Kidney tubule cell (primary cell): ENCODE data around the gene PCBP3.
"Not testable (repeated sequence)": the region's sequence is repeated elsewhere in the genome, so short reads cannot be mapped to it uniquely, and the experiment has no call there.

Experiments
- DNase-seq: peaks from one replicate; pipeline ENCODE4 v3.0.0-alpha.2; 2018; ENCODE audit warnings: low spot score

The PCBP3 gene

GRCh38 chr21:45809421-45809820 is 165.9 kb downstream of the PCBP3 start:
- no peak for DNase-seq

DNA sequence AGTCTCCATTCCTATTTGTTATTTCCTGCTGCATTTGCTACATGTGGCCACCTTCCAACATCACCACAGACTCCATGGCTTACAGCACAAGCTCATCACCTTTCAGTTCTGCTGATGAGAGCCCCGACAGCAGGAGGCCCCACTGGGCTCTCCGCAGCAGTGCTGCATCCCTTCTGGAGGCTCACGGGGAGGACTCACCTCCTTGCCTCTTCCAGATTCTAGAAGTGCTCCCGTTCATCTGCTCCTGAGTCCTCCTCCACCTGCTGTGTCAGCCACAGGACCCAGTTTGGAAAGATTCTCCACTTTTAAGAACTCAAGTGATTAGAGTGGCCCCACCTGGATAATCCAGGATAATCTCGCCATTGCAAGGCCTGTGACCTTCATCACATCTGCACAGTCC is 167.6 kb downstream of the PCBP3 start:
- no peak for DNase-seq

GRCh38 chr21:45814210-45814940 is 170.8 kb downstream of the PCBP3 start:
- not testable (repeated sequence) for DNase-seq

GRCh38 chr21:45815781-45816180 is 172.3 kb downstream of the PCBP3 start:
- DNase-seq = not testable (repeated sequence)

- no peak for DNase-seq
Measured at GRCh38 chr21:45816794-45817193, 173.3 kb downstream of the PCBP3 start.

GRCh38 chr21:45817345-45817744 is 173.8 kb downstream of the PCBP3 start:
- DNase-seq = no peak

- peak; percentile 58 for DNase-seq
Measured at GRCh38 chr21:45818276-45818903, 174.9 kb downstream of the PCBP3 start.

GRCh38 chr21:45818904-45819285 is 175.4 kb downstream of the PCBP3 start:
- peak; percentile 74 for DNase-seq

DNA sequence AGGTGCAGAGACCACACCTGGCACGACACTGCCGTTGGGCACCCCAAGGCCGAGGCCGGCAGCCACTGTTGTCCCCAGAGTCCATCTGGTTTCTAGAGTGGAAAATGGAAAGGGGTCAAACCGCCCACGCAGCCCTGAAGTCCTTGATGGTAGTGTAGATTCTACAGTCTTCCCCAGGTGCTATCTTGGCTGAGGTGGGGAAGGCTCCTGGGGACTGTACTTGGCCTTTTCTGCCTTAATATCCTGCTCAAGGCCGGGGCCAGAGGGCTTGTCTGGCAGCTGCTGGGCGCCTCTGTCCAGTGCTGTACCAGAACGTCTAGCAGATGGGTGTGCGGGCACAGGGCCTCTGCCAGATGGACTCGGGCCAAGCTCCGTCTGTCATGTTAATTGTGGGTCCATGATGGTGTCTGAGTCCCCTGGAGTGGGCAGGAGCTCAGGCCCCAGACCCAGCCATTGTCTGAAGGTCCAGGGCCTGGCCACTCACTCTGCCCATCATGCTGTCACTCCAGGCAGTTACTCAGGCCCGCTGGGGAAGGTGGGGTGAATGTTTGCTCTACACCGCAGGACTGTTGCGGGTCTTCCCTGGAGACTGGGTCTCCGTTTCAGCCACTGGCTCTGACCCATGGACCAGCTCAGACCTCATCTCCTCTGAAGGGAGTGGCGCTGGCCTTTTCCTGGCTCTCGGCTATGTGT is 176.1 kb downstream of the PCBP3 start:
- DNase-seq = no peak

DNA sequence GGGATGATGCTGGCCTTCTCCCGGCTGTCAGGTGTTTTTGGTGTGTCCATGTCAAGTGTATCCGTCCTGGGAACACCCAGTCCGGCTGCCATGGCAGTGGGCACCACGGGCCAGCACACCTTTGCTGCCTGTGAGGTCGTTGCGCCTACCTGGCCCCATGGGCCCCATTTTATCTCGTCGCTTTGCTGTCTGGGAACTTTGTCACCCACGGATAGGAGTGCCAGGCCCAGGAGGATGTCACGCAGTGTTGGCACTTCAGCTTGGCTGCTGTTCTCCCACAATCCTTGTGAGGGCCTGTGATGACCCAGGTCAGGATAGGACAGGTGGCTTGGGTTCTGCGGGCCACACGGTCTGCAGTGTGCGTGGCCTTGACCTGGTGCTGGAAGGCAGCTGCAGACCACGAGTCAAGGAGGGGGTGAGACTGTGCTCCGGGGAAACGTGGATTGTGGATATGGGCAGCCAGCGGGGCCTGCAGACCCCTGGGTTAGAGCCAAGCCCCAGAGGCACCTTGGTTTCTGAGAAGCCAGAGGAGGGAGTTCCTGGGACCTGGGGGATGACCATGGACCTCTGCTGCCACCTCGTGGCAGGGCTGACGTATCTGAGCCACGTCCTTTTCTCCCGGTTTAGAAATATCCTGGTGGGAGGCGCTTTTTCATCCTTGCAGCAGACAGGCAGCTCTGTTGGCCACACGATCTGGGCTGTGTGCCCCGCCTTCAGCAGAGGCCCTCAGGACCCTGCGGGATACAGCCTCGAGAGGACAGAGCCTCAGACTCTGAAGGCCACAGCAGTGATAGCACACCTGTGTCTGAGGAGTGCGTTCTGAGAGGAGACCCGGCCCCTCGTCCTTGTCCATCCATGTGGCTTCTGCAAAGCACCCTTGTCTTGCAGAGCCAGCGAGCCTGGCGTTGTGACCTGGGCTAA is 176.9 kb downstream of the PCBP3 start:
- DNase-seq = peak; percentile 81

GRCh38 chr21:45821315-45821962 is 177.9 kb downstream of the PCBP3 start:
- no peak for DNase-seq

DNA sequence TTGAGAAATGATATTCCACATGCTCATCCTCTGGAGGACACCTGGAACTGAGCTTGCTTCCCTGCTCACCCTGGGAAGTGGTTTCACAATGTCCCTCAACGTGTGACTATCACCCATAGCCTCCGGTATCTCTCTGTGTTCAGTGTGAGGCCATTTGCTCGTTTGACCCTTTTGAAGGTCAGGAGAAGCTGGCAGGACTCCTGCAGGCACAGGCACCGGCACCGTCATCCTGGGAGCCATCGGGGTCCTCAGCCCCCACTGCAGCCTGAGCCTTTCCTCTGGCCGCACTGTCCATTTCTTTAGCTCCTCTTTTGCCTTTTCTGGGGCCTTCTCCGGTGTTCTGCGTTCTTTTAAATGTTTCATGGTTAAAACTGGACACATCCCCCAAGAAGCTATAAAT is 178.5 kb downstream of the PCBP3 start:
- no peak for DNase-seq

- DNase-seq = no peak
Measured at GRCh38 chr21:45822429-45823099, 179.0 kb downstream of the PCBP3 start.

DNA sequence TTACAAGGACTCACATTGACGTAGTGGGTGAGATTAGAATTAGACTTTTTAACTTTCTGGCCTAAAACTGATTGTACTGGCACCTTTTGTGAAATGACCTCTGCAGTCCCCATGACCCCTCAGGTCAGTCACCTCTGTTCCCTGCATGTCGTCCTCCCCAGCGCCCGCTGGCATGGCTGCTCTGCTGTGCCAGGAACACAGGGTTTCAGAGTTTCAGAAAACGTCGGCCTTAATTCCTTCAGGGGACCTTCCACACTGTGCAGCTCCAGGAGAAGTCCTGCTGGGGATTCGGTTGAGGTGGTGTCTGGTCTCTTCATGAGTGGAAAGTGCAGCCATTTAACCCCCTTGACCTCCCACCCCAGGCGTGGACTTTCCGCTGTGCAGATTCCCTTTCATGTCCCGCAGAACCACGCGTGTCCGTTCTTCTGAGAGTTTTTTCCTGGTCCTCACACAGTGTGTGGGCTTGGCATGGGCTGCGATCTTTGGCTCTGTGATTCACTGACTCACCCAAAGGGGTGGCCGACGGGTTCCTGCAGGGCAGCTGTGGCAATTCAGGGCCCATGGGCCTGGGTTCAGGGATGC is 179.7 kb downstream of the PCBP3 start:
- no peak for DNase-seq

DNA sequence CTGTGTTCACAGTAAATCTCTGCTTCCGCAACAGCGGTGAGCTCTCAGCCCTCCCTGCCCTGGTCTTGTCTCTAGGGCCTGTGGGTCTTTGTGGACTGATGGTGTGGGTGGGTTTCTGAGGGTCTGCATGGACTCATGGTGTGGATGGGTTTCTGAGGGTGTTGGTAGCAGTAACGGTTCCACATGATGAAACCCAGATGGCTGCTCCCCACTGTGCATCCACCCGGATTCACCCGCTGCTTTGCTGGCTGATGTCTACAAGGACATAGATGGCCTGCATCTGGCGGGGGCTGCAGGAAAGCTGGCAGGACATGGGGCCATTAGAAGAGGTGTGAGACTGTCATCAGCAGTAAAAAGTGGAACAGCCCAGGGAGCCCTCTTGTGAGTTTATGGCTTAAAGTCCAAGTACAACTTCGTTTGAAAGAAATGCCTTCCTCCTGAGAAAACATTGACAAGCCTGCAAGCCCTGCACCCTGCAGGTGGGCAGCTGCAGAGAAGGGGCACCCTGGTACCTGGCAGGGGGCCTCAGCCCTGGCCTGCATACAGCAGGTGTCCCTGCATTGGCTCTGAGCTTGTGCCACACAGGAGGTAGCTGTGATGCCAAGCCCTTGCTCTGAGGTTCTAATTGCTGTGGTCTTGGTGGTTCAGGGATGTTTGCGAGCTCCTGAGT is 181.2 kb downstream of the PCBP3 start:
- no peak for DNase-seq

DNA sequence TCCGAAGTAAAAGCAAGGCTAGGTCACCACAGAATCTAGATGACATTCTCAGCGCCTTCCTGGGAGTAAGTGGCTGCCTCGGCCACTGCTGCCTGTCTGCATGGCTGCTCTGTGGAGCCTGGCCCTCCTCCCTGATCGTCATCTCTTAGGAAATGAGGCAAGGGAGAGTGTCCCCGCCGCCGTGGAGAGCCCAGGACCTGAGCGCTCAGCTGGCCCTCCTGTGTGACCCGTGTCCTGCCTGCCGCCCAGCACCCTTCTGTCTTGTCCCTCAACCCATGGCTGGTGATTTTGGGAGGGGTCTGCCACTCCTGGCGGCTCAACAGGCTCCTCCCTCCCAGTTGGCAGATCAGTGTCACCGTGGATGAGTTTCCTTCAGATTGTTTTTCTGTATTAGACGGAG is 181.7 kb downstream of the PCBP3 start:
- DNase-seq = no peak

DNA sequence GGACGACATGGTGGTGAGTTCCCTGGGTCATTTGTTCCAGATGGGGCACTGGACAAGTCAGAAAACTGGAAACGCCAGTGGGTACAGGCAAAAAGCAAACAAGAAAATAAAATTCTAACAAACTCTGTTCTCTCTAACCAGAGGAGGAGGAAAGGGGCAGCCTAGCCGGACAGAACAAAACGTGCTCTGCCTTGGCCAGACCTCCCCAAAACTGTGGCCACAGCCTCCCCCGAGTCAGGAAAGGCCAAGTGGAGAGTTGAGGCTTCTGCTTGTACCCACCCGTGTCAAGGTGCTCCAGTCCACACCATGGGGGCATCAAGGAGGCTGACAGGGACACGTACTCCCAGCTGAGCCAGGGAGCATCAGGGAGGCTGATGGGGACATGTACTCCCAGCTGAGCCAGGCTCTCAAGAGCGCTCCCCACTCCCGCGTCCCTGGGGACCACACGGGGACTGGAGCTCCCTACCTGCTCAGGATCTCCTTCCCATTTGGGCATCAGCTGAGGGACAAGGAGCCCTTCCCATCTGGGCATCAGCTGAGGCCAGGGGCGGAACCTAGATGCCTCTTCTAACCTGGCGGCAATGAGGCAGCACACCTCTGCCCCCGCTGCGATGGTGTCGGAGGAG is 183.3 kb downstream of the PCBP3 start:
- DNase-seq = no peak

DNA sequence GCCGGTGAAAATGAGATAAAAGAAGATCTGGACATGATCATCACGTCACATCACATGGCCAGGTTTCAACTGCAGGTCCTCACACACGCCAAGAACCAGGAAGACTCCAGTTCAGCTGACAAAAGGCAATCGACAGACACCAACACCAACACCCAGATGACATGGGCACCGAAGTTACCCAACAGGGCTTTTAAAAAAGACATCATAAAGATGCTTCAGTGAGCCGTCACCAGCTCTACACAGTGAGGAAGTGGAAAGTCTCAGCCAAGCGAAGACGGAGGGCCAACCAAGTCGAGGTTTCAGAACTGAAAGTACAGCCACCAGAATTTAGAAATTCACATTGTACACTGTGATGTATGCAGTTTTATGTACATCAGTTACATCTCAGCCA is 183.8 kb downstream of the PCBP3 start:
- no peak for DNase-seq

DNA sequence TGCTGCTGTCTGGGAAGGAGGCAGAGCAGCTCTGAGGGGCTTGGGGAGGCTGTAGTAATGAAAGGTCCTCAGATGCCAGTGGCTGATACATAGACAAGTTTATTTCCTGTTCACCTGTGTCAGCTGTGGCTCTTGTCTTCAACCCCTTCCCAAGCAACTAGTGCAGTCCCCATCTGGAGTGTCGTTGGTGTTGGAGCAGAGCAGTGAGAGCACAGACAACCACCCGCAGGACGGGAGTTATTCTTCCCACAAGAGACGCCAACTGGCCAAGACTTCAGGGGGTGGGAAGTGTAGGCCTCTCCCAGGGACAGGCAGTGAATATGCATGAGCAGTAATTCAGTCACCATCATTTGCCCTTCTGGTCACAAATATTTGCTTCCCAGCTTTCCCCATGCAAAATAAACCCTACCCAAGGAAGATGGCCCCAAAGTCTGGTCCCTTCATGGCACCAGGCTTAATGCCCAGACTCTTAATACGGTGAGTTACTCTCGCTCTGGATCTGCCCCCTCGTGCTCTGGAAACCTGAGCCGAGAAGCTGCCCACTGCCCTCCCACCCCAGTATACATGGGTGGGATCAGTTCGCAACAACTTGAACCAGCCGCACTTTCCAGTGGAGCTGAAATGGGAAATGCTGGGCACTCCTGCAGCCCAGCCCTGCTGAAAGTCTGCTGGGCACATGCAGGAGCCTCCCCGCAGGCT is 184.5 kb downstream of the PCBP3 start:
- no peak for DNase-seq
